ENCODE data around the gene TJP3.

Gene TJP3

DNA sequence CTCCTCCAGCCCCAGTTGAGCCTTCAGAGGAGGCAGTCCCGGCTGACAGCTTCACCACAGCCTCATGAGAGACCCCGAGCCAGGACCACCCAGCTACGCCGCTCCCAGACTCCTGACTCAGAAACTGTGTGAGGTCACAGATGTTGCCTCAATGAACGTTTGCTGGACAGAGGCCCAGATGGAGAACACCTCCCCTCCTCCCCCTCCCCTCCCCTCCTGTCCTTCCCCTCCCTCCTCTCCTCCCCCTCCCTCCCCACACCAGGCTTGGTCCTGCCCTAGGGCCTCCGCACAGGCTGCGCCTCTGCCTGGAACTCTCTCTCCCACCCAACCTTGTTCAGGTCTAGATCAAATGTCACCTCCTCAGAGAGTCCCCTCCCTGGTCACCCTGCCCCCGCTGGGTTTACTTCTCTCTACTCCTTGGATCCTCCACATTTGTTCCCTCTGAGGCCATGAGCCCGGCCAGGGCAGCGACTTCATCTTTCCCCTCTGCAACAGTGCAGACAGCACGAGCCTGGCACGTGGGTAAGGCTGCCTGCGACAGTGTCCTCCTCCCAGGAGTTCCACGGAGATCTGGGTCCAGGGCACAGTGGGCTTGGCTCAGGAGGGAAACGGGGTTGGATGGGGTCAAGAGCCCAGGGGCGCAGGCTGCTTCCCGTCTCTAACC lies 25.3 kb upstream of the TJP3 start:
- TF ChIP-seq, protein P1, sequence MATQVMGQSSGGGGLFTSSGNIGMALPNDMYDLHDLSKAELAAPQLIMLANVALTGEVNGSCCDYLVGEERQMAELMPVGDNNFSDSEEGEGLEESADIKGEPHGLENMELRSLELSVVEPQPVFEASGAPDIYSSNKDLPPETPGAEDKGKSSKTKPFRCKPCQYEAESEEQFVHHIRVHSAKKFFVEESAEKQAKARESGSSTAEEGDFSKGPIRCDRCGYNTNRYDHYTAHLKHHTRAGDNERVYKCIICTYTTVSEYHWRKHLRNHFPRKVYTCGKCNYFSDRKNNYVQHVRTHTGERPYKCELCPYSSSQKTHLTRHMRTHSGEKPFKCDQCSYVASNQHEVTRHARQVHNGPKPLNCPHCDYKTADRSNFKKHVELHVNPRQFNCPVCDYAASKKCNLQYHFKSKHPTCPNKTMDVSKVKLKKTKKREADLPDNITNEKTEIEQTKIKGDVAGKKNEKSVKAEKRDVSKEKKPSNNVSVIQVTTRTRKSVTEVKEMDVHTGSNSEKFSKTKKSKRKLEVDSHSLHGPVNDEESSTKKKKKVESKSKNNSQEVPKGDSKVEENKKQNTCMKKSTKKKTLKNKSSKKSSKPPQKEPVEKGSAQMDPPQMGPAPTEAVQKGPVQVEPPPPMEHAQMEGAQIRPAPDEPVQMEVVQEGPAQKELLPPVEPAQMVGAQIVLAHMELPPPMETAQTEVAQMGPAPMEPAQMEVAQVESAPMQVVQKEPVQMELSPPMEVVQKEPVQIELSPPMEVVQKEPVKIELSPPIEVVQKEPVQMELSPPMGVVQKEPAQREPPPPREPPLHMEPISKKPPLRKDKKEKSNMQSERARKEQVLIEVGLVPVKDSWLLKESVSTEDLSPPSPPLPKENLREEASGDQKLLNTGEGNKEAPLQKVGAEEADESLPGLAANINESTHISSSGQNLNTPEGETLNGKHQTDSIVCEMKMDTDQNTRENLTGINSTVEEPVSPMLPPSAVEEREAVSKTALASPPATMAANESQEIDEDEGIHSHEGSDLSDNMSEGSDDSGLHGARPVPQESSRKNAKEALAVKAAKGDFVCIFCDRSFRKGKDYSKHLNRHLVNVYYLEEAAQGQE (IDR thresholded peaks at IDR 0.05; ENCODE audit: insufficient read depth in 1 of 2, low read depth in 2 of 2, low read length in 2 of 2): peak in 1 of 2 experiments; percentile 65; a peak in 1 of 4 replicates
- TF ChIP-seq TAF1 (IDR thresholded peaks at IDR 0.05; ENCODE audit: borderline replicate concordance, insufficient read depth, low read length): no peak

DNA sequence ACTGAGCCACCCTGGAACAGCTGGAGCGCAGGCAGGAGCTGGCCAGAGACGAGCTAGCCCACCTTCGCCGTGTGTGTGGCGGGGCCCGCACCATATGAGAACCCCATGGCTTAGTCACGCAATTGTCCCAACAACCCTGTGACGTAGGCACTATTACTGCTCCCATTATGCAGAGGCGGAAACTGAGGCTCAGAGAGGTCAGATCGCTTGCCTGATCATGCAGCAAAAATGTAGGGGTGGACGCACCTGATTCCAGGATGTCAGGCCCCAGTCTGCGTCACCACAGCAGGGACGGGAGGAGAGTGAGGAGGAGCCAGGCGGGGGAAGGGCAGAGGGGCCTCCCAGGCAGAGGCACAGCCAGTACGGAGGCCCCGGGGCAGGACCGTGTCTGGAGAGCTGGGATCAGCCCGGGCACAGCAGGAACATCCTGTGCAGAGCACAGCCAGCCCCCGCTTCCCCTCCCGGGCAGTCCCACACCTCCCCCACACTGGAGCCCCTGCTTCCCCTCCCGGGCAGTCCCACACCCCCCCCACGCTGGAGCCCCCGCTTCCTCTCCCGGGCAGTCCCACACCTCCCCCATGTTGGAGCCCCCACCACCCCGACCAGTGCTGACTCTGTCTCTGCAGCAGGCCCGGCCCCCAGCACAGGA lies 24.7 kb upstream of the TJP3 start:
- TF ChIP-seq, protein P1 (IDR thresholded peaks at IDR 0.05; ENCODE audit: insufficient read depth in 1 of 2, low read depth in 2 of 2, low read length in 2 of 2): 0 out of 4 replicates have a peak, but pooled peaks of 1 of the 2 experiments have one; percentile 12
- TF ChIP-seq TAF1 (IDR thresholded peaks at IDR 0.05; ENCODE audit: borderline replicate concordance, insufficient read depth, low read length) (no peak), POLR2AphosphoS5 (IDR thresholded peaks at IDR 0.05; ENCODE audit: low read depth, low read length) (no peak), FOXP2 (optimal IDR thresholded peaks at IDR 0.05; ENCODE audit: borderline replicate concordance, extremely low read depth, extremely low read length, insufficient read depth) (peak; percentile 61), SIN3A (IDR thresholded peaks at IDR 0.05; ENCODE audit: borderline replicate concordance, insufficient read depth, low read length) (no peak; the same call in 1 of the 2 replicates)

DNA sequence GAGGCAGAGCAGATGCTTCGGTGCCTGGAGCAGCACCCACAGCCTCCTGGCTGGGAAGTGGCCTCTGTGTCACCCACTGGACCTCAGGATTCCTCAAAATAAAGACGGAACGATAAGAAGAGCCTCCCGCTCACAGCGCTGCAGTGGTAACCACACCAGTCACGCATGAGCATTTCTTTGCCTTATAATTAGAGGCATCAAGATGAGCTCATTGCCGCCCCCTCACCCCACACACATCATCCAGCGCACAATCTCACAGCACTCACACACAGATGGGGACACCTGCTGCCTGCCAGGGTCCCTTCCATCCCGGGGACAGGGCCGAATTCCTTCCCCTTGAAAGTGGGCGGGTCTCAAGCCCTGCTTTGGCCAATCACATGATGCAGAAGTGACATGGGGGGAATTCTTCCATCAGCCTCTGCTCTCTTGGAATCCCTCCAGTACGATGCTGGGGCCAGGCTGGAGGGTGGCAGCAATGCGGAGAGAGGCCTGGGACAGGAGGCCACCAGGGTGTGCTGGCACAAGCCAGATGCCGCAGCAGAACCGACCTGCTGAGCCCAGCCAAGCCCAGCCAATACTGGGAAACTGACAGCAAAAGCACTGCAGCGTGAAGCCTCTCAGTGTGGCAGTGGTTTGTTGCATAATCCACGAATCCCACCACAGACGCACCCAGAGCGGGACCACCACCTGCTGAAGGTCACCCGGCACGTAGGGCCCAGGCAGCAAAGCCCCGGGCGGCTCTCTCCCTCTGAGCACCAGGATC lies 23.9 kb upstream of the TJP3 start:
- TF ChIP-seq POLR2AphosphoS5 (IDR thresholded peaks at IDR 0.05; ENCODE audit: low read depth, low read length): no peak
- TF ChIP-seq, protein P1 (IDR thresholded peaks at IDR 0.05; ENCODE audit: insufficient read depth in 1 of 2, low read depth in 2 of 2, low read length in 2 of 2): no peak

DNA sequence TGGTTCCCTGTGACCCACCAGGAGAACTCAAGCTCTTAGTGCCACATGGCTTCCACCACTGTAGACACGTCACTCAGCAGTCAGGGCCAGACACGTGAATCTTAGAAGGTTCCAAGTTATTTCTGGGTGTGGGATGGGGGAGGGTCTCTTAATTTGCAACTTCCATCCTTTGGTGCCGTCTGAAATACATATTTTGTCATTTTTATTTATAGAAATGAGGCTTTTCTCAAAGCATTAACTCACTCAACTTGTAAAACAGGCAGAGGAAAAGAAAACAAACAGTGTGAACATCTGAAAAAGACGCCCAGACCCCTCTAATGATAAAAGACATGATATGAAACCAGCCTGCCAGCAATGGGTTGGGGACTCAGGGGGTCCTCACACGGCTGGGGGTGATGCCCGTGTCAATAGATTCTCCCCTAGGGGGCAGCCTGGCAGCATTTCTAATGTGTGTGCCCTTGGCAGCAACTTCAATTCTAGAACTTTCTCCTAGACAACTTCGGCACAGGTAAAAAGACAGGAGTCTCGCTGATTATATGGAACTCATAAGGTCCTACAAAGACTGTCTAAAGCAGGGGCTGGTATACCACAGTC lies 23.3 kb upstream of the TJP3 start:
- TF ChIP-seq TAF1 (IDR thresholded peaks at IDR 0.05; ENCODE audit: borderline replicate concordance, insufficient read depth, low read length) (no peak), POLR2AphosphoS5 (IDR thresholded peaks at IDR 0.05; ENCODE audit: low read depth, low read length) (no peak), FOXP2 (optimal IDR thresholded peaks at IDR 0.05; ENCODE audit: borderline replicate concordance, extremely low read depth, extremely low read length, insufficient read depth) (no peak), SIN3A (IDR thresholded peaks at IDR 0.05; ENCODE audit: borderline replicate concordance, insufficient read depth, low read length) (no peak)
- TF ChIP-seq, protein P1 (IDR thresholded peaks at IDR 0.05; ENCODE audit: insufficient read depth in 1 of 2, low read depth in 2 of 2, low read length in 2 of 2): no peak

All from PFSK-1 (cell line).